GDM1 (cell line): Measurements from ENCODE around the gene DTNB.

Source experiments
- DNase-seq: peaks from one replicate; lab custom pipeline; 2025; lab: John Stamatoyannopoulos, UW

Gene DTNB

DNA sequence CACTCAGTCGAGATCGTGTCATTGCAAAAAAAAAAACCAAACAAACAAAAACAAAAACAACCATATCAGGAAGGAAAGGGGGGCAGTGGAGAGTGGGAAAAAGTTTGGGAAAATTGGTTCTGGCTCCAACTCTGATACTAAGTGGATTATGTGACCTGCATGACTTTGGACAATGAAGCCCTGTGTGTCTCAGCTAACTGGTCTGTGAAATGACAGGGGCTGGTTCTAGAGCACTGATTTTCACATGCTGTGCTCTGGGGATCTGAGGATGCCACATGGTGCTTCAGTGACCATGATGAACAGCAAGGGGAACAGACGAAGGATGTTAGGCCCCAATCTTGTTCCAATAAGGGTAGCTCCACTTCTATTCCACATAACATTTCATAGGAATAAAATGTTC lies 174.2 kb downstream of the DTNB start:
- no peak for DNase-seq

DNA sequence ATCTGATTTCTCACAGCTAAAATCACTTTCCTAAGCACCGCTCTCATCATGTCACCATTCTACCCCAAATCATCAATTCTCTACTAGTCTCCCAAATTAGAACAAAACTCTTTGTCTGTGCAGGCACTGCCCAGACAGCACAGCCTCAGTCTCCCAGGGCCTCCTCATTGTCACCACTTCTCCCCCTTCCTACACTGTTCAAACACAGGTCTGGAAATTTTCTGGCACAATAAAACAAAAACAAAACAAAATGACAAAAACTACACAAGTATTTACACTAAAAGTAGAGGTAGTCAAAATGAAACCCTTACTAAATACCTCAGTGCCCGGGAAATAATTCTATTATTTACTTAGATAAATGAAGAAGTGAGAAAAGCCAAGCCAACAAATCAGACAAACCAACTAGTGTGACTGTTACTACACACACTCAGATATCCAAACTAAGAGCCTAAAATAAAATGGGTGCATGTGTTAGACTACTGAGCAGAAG lies 175.4 kb downstream of the DTNB start:
- no peak for DNase-seq

GRCh38 chr2:25497229-25497917 lies 176.0 kb downstream of the DTNB start:
- DNase-seq: no peak

- no peak for DNase-seq
These were observed 178.8 kb downstream of the DTNB start for GRCh38 chr2:25494616-25495015.

DNA sequence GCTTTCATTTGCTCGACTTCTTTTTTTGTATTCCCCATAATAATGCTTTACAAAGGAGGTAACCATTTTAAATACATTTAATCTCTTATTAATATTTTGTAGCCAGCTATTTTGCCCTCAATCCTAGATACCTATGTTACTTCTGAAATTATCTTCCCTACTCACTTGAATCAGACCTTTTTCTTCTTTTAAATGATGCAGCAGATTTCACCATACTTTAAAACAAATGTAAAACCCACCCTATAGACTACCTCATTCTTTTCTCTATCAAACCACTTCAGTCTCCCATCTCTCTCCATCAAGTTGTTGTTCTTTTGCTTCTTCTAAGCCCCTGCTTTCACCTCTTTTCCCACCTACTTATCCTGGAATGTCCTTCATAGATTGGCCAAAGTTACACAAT lies 180.2 kb downstream of the DTNB start:
- DNase-seq: no peak

DNA sequence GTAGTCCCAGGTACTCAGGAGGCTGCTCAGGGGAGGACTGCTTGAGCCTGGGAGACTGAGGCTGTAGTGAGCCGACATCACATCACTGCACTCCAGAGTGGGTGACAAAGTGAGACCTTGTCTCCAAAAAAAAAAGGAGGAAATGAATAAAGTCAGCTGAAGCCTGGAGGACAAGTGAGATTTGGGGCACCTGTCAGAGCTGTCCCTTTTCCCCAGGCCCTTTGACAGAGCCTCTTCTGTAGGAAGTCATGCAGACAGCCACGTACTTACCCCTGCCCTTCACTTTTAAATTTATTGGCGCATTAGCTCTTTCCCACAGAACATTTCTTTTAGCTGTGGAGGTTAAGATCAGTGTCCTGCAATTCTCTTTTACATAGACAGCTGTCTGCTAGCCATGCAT lies 180.7 kb downstream of the DTNB start:
- DNase-seq: no peak

DNA sequence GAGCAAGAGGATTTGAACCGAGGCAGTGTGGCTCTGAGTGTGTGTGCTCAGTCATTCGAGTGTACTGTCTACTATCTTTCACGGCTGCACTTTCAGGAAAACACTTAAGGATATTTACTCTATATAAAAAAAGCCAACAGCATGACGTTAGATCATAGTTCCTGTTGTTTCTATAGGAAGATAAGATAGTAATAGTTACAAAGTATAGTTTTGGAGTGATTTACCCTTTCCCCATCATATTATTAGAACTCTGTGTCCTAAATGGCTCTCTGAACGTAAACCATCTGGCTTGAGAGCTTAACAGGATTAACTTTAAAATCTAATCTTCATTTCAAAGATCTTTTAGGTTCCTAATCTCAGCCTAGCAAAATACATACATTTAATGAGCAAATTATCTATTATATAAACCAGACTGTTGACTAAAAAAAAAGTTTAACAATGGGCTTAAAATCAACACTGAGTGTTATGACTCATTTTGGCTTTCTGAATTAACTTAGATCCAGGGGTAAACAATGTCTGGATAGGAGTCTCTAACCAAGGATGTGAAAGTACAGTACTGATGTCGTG lies 181.3 kb downstream of the DTNB start:
- no peak for DNase-seq

DNA sequence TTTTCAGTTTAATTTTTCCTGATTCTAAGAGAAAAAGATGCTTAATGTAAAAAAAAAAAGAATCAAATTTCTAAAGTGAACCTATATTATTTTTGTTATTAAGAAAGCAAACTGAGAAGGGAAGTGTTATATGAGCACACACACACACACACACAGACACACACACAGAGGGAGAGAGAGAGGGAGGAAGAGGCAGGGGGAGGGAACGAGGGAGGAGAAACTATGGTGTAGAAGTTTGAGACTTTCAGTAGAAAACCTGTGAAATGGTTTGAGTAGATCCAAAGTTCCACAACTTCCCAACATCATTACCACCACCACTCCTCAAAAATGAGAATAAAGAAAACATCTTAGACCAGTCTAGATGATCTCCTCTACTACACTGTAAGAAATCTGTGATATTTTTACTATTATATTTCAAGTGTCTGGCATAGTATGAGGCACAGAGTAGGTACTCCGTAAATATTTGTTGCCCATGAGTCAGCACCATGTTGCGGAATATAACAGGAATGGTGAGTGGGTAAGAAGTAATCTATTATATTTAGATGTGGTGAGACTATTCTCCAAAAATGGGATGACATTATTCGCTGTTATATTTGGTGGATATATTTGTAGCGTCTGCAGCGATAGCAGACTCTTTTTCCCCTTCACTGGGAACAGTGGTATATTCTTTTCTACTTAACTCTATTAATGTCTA lies 182.2 kb downstream of the DTNB start:
- no peak for DNase-seq

- no peak for DNase-seq
These were observed 183.2 kb downstream of the DTNB start for GRCh38 chr2:25490217-25490616.

DNA sequence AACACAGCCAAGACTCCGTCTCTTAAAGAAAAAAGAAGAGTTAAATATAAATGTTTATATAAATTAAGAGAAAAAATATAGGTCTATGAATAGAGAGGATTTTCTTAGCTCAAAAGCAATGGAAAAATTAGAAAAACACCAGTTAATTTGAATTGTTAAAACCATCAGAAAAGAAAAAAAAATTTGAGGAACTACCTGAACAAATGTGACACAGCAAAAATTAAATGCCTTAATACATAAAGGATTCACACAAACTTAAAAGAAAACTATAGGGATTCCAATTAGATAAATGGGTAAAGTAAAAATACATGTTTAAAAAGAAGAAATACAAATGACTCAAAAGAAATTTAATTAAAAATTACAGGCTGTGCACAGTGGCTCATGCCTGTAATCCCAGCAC lies 183.7 kb downstream of the DTNB start:
- no peak for DNase-seq

- no peak for DNase-seq
These were observed 189.6 kb downstream of the DTNB start for GRCh38 chr2:25483607-25484266.

DNA sequence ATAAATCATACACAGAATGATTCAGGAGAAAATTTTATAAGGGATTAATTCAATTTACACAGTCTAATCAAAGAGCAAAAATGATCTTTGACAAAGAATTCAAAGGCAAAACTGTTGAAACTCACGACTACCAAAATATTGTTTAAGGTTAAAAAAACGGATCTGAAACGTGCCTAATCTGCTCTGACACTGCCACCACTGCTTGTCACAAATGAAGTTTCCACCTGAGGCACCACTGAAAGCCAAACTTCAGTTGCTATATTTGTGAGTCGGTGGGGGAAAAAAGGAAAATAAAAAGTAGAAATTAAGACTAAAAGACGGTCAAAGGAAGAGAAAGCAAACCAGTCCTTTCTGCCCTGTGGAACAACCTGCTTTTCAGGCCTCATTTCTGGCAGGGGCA lies 191.0 kb downstream of the DTNB start:
- no peak for DNase-seq

DNA sequence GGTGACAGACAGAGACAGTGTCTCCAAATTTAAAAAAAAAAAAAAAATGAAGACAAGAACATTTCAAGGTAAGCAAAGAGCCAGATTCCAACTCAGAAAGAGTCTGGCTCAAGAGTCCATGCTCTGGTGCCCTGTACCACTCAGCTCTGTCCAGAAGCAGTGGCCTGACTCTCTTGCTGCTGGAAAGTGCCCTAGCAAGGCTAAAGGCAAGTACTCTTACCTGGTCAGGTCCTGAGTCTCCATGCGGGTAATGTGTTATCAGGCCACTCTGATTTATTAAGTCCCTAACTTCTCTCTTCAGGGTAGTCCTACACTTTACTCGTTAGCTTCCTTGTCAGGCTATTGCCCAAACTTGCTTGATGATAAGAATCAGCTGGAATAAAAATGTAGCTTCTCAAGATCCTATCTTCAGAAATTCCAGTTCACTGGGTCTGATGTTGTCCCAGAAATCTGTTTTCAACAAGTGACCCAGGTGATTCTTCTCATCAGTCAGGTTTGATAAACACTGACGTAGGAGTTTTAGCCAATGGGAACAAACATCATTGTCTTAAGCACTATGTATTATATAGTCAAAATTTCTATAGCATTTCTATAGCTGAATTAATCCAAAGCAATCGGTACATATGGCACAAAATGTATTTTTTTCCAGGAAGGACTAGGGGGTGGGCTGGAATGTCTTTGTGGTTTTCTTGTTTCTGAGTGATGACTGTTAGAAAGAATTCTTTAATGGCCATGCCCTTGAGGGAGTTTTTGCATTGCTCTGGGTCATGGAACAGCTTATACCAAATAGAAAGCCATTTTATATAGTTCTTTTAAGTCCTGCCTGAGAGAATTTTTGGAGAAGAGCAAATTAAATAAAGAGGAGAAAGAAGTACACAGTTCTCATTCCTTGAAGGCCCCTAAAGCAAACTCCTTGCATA lies 191.7 kb downstream of the DTNB start:
- no peak for DNase-seq

DNA sequence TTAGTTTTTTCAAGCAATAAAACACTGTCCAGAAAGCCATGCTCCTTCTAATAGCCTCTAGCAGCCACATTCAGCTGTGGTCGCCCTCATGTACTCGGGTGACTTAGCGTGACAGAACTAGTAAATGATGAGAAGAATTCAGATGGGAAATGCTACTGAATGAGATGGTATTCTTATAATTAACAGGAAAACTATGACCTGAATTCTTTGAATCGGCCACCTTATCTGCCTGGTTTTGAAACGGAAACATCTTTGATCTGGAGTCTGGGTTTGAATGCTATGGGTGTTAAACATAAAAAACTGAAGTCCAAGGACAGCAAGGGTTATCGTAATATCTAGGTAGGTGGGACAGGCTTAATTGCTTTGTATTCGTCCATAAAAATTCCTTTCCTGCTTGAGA lies 192.8 kb downstream of the DTNB start:
- no peak for DNase-seq

- DNase-seq: no peak
These were observed 193.6 kb downstream of the DTNB start for GRCh38 chr2:25479761-25480160.

DNA sequence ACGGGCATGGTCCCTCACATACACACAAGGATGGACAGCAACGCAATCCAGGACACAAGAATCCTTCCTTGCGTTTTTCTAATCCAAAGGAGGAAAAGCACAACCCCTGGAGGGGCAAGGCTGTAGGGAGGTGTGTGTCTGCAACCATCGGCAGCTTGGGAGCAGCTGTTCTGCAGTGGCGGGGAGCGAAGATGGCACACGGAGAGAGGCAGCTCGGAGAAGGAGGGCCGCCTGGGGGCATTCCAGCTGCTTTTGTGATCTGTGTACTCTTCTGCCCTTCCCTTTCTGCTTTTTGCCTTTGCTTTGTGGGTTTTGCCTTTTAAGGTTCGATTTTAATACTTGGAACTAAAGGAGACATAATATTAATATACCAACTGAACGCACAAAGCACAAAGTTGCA lies 194.6 kb downstream of the DTNB start:
- DNase-seq: no peak

- DNase-seq: no peak
These were observed 199.5 kb downstream of the DTNB start for GRCh38 chr2:25473758-25474340.

GRCh38 chr2:25473131-25473530 lies 200.2 kb downstream of the DTNB start:
- no peak for DNase-seq

DNA sequence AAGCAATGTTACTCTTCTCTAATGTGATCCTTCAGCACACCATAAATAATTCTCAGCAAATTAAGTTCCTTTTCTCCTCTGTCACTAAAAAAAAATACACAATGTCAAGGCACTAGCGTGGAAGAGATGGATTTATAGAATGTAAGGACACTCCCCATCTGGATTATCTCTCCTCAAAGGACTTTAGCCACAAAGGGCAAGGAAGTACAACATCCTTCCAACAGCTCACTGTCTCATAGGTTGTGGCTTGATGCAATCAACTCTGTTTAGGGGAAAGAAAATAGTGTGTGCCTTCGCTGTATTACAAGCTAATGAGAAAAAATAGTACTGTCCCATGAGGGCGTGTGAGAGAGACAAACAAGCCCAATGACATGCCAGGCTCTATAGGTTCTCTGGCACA lies 202.6 kb downstream of the DTNB start:
- no peak for DNase-seq

- no peak for DNase-seq
These were observed 205.6 kb downstream of the DTNB start for GRCh38 chr2:25467743-25468142.

- DNase-seq: no peak
These were observed 211.4 kb downstream of the DTNB start for GRCh38 chr2:25462021-25462420.
